ENCODE data around the gene HELZ2.
A peak's percentile ranks its signal among the peaks of the same experiment; 100 is the strongest.
"Not testable (repeated sequence)": the region's sequence is repeated elsewhere in the genome, so short reads cannot be mapped to it uniquely, and the experiment has no call there.

Gene HELZ2

DNA sequence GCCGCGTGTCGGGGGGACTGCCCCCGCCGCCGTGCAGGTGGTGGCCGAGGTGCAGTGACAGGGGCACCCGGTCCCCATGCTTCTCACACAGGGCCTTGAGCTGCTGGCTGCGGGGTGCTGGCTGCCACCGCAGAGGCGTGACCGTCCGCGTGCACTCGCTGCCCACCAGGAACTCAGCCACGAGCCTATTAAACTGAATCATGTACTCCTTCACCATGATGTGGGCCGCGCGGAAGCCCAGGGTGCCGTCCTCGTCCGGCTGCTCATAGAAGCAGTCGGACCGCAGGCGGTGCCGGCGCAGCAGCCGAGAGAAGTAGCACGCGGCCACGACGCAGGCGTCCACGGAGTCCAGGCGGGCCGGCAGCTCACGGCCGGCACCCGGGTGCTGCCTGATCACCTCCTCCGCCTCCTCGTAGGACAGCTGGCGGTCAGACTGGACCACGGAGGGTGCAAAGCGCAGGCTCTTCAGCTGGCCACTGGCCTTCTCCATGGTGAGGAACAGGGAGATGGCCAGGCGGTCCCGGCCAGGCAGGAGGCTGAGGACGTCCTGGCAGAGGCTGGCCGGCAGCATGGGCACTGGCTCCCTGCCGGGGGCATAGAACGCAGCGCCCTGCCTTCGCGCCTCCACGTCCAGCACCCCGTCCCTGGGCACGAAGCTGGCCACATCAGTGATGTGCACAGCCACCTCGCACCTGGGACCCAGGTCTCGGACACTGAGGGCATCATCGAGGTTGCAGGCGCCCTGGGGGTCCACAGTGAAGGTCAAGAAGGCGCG, 9.8 kb downstream of the HELZ2 start:
- no peak for DNase-seq

DNA sequence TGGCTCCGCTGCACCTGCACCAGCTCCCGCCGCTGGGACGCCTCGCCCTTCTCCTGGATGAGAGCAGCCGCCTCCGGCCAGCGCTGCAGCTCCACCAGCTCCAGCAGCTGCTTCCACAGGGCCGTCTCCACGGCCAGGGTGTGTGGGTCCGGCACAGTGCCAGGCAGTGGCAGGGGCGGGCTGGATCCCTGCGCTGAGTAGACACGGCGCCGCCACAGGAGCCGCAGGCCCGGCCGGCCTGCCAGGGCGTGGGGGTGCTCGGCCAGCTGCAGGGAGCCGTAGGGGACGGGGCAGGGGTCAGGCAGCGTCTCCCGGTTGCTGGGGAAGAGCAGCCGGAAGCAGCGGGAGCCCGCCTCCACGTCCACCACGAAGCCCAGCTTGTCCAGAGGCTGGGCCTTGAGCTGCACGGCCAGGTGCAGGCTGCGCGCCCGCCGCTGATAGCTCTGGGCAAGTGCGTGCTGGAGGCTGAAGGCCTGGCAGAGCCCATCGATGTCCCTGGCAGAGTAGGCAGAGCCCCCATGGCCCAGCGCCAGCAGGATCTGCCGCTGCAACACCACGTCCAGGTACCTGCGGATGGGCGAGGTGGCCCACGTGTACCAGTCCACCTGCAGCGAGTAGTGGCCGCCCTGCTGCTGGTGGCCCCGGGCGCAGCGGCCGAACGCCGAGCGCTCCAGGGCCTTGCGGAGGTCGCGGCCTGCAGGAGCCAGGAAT, 10.7 kb downstream of the HELZ2 start:
- DNase-seq: no peak

DNA sequence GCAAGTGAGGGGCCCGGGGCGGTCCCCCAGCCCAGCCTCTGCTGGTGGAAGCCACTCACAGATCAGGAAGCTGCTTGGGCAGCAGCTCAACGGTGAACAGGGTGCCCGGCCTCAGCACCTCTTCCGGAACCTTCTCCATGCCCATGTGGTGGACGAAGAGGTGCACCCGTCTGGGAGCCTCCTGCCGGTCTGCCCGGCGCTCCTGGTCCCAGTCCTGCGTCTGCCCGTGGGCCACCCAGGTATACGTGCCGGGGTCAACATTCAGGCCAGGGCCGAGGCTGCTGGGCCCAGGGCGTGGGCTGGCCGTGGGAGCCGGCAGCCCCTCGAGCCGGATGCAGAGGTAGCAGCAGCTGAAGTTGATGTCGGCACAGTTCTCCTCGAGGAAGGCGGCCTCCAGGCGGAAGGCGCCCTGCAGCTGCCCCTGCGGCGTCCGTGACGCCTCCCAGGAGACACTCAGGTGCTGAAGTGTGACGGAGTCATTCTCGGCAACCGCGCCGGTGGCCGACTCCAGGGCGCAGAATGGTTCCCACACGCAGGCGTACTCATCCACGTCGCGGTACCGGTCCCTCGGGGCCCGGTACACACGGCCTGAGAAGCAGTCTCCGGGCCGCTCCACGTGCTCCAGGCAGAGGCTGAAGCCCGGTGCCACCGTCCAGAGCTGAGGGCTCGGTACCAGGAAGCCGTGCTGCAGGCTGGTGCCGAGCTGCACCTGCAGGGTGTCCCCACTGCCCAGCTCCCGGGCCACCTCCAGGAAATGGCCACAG, 11.4 kb downstream of the HELZ2 start:
- no peak for DNase-seq

DNA sequence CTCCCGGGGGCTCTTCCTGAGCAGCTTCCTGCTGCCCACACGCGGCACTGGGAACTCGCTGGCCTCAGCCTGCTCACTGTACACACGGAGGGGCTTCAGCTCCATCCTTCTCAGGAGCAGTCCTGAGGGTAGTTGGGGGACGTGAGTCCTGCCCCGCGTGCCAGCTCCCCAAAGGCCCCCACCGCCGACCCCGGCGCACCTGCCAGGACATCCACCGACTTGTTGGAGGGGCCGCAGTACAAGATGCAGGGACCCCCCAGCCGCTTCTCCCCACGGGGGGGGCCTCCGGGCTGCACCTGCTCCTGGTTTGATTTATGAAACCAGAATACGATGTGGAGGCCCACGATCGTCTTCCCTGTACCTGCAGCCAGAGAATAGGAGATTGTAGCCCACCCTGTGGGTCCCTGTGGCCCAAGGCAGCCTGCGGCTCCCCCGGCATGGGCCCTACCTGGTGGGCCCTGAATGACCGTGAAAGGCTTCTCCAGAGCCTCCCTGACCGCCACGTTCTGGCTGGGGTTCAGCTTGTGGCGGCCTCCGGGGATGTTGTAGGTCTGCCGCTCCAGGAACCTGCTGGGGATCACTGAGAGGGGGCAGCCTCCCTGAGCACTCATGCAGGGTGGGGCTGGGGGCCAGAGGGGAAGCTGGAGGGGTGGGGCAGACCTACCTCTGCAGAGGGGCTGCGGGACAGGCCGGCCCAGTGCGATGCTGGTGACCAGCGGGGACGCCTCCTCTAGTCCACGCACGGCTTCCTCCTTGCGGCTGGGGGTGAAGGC, 12.2 kb downstream of the HELZ2 start:
- DNase-seq: no peak

DNA sequence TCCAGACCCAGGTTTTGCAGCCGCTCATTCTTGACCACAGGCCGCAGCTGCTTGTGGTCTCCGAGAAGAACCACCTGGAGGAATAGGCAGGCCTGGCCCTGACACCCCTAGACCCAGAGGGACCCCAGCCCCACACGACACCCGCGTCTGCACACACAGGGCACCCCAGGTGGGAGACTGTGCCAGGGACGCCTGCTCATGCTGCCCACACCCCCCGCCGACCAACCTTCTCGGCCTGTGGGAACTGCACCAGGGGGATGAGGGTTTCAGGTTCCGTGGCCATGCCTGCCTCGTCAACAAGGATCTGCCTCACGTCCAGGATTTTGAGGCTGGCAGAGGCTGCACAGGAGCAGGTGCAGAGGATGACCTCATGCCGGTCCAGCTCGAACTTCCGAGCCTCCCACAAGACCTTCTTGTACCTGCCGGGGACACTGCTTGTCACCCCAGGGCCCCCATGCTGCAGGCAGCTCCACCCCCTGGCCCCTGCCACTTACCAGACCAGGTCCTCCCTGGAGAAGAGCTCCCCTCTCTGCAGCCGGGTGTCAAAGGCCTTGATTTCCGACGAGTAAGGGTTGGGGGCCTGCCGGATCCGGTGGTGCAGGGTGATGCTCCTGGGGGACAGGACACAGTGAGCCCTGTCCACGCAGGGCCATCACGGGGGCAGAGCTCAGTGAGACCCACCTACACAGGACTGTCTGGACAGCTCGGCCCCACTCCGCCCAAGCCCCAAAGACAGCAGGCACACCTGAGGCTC, 13.0 kb downstream of the HELZ2 start:
- no peak for DNase-seq

DNA sequence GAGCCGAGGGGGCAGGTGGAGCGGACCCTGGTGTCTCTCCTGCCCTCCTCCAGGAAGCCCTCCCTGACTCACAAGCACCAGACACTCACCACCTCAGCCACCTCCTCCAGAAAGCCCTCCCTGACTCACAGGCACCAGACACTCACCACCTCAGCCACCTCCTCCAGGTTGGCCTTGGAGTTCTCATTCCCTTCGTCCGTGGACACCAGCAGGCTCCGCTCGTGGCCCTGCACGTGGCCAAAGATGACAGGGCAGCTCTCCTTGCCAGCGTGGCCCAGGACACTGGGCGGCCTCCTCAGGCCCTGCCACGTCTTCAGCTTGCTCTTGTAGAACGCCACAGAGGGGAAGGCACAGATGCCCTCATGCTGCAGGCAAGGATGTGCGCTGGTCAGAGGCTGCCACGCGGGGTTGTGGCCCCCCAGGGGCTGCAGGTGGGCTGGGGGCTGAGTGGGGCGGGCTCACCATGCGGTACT, 13.7 kb downstream of the HELZ2 start:
- no peak for DNase-seq

DNA sequence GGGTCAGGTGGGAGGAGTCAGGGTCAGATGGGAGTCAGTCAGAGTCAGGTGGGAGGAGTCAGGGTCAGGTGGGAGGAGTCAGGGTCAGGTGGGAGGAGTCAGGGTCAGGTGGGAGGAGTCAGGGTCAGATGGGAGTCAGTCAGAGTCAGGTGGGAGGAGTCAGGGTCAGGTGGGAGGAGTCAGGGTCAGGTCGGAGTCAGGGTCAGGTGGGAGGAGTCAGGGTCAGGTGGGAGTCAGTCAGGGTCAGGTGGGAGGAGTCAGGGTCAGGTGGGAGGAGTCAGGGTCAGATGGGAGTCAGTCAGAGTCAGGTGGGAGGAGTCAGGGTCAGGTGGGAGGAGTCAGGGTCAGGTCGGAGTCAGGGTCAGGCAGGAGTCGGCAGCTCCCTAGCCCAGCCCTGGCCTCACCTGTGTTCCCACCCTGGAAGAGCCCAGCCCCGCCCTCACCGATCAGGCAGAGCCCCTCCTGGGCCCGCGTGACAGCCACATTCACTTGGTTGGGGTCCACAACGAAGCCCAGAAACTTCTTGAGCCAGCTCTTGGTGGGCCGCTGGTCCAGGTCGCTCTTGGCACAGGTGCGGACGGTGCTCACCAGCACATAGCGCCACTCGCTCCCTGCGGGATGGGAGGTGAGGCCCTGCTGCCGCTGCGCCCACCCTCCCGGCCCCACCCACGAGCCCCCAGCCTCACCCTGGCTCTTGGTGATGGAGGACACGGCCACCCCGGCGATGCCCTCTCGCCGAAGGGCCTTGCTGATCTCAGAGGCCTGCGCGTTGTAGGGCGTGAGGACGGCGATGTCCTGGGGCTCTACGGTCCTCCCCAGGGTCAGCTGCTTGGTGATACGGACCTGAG, 14.3 kb downstream of the HELZ2 start:
- DNase-seq: not testable (repeated sequence)

DNA sequence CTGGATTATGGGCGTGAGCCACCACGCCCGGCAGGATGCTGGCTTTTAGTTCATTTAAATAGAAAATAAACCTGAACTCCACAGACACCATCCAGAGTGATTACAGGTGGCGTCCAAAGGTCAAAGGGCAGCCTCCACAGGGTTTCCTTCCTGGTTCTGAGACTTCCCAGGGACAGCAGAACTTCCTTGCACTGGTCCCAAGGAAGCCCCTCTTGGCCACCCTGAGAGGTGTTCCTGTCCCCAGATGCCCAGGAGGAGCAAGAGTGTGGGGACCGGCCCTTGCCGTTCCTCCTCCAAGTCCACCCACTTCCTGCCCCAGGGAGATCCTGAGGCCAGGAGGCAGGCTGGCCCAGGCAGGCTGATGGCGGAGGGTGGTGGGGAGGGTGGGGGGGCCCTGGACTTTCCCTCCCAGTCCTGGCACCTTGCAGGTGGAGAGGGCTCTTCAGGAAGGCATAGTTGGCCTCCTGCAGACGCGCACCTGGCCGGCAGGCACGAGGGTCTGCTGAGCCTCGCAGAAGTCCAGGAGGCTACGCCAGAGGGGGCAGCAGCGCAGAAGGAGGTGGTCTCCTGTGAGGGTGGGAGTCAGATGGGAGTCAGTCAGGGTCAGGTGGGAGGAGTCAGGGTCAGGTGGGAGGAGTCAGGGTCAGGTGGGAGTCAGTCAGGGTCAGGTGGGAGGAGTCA, 15.1 kb downstream of the HELZ2 start:
- DNase-seq: no peak

DNA sequence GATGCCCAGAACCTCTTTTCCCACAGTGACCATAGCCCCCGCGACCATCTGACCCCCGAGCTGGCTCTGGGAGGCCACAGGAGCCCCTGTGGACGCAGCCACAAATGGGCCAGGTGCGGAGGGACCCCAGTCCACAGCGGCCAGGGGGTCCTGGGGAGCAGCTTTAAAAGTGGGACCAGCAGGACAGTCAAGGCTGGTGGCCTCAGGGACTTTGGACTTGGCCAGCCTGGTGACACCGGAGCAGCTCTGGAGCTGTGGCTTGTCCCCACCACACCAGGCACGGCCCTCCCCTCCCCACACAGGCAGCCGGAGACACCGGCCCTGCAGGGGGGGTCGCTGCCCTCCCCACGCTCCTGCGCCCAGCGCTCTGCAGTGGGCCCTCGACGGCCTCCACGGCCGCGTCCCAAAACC, 16.6 kb downstream of the HELZ2 start:
- no peak for DNase-seq

DNA sequence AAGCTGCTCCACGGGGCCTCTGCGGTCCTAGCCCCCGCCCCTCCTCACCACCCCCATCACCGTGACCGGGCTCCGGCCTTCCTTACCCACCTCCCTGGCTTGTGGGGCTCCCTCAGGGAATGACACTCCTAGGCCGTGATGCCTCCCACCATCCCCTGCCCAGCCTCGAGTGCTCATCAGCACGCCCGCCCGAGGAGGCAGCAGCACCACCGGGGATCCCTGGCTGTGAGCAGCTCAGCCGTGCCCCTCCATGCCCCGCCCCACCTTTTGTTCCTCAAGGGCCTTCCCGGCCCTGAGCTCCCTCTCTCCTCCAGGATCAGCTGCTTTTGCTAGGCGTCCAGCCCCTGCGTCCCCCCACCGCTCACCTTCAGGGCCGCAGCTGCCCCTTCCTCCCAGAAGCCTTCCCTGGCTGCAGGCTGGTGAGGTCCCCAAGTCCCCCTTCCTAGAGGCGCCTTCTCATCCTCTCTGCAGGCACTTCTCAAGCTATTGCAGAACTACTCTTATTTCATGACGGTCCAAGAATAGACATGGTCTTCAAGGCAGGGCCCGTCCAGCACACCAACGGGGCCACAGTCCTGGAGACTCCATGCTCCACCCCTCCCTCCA, 17.1 kb downstream of the HELZ2 start:
- no peak for DNase-seq

DNA sequence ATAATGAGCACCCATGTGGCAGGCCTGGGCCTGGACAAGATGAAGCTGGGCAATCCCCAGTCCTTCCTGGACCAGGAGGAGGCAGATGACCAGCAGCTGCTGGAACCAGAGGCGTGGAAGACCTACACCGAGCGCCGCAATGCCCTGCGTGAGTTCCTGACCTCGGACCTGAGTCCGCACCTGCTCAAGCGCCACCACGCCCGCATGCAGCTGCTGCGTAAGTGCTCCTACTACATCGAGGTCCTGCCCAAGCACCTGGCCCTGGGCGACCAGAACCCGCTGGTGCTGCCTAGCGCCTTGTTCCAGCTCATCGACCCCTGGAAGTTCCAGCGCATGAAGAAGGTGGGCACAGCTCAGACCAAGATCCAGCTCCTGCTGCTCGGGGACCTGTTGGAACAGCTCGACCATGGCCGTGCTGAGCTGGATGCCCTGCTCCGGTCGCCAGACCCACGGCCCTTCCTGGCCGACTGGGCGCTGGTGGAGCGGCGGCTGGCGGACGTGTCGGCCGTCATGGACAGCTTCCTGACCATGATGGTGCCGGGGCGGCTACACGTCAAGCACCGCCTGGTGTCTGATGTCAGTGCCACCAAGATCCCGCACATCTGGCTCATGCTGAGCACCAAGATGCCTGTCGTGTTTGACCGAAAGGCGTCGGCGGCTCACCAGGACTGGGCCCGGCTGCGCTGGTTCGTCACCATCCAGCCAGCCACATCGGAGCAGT, 18.2 kb downstream of the HELZ2 start:
- no peak for DNase-seq

DNA sequence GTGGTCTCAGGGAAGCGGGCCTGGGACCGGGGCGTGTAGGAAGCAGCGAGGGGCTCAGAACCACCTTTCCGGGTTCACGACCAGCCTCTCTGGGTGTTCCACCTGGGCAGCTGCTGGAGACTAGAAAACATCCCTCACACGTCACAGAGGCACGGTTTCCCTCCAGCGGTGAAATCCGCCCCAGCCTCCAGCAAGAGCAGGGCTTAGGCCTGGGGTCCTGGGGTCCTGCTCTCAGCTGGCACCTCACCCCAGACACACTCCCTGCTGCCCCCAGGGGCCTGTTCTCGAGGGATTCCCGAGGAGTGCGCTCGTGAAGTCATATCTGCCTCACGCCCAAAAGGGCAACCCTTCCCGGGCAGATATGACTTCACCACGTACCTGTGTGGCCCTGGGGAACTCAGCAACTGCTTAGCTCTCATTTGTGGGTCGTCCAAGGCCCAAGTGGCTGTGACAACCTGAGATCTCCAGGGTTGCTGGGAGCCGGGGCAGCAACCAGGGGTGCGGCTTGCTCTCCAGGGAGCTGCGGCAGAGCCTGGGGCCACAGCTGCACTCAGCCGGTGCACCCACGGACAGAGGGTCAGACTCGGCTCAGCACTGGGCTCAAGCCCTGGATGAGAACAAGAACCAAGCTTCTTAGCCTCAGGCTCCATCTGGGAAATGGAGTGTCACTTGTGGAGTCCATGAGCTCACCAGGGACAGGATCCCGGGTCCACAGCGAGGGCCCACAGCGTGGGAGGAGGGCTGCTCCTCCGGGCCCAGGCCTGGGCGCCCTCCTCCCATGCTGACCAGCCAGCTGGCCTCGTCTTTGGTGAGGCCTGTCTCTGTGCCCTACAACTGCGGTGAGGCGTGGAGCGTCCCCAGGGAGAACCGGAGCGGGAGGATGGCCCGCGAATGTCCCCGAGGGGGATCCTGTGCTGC, 19.4 kb downstream of the HELZ2 start:
- DNase-seq: no peak

DNA sequence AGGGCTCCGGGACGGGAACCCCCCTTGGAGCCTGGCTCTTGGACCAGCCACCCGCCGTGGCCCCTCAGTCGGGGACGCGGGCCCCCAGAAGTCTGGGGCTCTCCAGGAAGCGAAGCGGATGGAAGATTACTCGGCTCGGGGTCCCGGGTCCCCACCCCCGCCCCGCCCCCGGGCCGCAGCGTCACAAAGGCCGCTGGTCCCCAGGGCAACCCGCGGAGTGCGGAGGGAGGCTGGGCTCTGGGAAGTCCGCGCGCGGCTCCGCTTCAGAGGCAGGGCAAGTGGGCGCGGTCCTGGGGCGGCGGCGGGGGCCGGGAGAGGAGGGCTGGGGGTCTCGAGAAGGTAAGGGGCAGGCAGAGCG, 20.1 kb downstream of the HELZ2 start, which contains the start of gene FNDC11:
Gene FNDC11, plus strand, starts transcription at position 227 of the 358 bp plus-strand sequence. CDS start 1,505 bp downstream, outside the sequence.
- peak; percentile 49 for DNase-seq

DNA sequence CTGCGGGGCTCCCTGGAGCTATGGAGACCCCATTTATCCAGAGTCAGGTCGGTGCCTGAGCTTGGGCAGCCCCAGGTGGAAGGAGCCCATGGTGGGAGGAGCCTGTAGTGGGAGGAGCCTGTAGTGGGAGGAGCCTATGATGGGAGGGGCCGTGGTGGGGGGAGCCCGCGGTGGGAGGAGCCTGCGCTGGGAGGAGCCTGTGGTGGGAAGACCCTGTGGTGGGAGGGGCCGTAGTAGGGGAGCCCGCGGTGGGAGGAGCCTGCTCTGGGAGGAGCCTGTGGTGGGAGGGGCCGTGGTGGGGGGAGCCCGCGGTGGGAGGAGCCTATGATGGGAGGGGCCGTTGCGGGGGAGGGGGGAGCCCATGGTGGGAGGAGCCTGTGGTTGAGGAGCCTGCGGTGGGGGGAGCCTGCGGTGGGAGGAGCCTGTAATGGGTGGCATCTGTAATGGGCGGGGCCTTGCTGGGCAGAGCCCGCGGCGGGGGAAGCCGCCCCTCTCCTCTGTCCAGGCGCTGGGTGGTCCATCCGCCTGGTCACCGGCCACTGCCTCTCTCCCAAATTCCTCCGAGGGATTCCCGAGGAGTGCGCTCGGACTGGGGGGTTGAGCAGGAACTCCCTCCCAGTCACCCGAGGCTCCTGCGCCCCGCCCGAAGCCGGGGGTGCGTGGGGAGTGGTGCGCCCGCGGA, 20.6 kb downstream of the HELZ2 start:
- DNase-seq: peak; percentile 92

DNA sequence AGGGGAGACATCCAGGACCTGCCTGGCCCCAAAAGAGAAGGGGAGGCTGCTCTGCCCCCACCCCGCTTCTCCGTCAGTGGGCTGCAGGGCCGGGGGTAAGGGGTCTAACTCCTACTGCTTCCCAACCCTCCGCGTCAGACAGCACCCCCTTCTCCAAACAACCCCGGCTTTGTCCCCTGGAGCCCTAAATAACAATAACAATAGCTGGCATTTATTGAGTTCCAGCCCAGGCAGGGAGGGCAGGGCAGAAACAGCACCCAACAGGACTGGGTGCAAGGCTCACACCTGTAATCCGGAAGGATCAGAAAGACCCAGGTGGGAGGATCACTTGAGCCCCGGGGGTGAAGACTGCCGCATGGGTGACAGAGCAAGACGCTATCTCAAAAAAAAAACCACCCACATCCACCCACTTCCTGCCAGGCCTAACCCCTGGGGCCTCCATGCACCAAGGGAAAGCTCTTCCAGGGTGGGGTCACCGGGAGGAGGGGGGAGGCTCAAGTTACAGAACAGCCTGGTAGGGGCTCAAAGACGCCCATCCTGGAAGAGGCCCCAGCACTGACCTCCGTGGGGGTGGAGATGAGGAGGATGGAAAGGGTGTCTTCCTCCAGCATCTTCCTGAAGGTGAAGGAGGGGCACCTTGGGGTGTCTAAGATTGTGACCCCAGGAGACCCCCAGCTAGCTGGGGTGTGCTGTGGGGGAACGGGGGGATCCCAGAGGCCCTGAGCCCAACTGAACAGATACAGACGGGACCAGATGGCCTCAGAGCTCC, 21.4 kb downstream of the HELZ2 start:
- DNase-seq: peak; percentile 35

DNA sequence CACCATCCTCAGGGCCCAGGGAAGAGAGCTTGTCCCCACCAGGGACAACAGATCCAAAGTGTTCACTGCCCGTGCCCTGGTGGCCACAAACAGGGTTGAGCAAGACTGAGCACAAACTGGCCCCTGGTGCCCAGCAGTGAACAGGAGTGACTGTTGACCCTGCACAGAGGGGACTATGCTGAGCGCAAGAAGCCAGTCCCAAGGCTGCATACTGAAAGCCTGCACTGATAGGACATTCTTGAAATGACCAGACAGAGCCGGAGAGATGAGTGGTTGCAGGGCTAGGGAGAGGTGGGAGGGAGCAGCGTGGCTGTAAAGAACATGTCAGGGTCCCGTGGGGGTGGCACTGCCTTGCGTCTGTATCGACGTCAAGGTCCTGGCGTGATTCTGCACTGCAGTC, 23.0 kb downstream of the HELZ2 start:
- DNase-seq: no peak
